AG09309 (cell line): ENCODE results near the gene DEPDC5.

Experiments
- DNase-seq: peaks from one replicate; pipeline ENCODE4 v3.0.0-alpha.2; 2010; ENCODE audit warnings: low read depth
- H3K4me3 ChIP-seq: 2 replicates; pipeline ENCODE4 v1.5.1; 2011; ENCODE audit warnings: mild to moderate bottlenecking, low read depth, low read length, moderate library complexity; ENCODE audit not compliant: control insufficient read depth
- TF ChIP-seq, protein P1 (sequence below): IDR thresholded peaks from 2 replicates; pipeline ENCODE4 v1.5.1; 2011; ENCODE audit warnings: mild to moderate bottlenecking, low read depth, low read length, inconsistent platforms; ENCODE audit not compliant: insufficient read depth, control insufficient read depth; ENCODE audit errors: missing control alignments

The DEPDC5 gene

DNA sequence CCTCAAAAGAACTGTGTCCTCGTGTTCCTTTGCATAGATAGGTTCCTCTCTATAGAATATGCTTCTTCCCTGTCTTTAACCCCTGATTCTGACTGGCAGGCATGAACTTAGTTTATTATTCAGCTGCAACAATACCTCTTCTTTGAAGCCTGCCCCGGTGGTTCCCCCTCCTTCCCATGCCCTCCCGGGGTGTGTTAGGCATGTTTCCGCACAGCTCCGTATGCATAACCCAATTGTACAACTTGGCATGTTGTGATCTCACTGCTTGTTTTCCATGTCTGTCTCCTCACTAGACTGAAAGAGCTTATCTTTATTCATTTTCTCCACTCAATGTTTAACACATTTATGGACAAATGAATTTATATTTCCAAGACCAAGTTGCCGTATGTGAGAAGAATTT is 72.6 kb downstream of the DEPDC5 start:
- TF ChIP-seq, protein P1, sequence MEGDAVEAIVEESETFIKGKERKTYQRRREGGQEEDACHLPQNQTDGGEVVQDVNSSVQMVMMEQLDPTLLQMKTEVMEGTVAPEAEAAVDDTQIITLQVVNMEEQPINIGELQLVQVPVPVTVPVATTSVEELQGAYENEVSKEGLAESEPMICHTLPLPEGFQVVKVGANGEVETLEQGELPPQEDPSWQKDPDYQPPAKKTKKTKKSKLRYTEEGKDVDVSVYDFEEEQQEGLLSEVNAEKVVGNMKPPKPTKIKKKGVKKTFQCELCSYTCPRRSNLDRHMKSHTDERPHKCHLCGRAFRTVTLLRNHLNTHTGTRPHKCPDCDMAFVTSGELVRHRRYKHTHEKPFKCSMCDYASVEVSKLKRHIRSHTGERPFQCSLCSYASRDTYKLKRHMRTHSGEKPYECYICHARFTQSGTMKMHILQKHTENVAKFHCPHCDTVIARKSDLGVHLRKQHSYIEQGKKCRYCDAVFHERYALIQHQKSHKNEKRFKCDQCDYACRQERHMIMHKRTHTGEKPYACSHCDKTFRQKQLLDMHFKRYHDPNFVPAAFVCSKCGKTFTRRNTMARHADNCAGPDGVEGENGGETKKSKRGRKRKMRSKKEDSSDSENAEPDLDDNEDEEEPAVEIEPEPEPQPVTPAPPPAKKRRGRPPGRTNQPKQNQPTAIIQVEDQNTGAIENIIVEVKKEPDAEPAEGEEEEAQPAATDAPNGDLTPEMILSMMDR: no peak
- no peak overlapping the region for H3K4me3 ChIP-seq
- no peak for DNase-seq

DNA sequence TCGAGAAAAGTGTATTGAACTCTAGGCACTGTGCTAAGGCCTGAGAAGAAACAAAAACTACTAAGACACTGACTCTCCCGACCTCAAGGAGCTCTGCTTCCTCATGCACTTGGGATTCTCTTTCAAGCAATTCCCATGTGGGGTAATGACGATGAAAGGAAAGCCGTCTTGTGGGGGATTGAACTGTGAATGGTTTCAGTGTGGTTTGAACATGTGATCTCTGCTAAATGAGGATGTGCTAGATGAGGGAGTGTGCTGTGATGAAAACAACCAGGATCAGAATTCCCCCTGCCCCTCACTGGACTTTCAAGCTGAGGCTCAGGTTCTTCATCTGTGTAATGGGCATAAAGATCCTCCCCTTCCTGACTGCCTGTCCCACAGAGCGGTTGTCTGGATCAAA is 74.9 kb downstream of the DEPDC5 start:
- no peak for DNase-seq
- TF ChIP-seq, protein P1: no peak
- no peak overlapping the region for H3K4me3 ChIP-seq

DNA sequence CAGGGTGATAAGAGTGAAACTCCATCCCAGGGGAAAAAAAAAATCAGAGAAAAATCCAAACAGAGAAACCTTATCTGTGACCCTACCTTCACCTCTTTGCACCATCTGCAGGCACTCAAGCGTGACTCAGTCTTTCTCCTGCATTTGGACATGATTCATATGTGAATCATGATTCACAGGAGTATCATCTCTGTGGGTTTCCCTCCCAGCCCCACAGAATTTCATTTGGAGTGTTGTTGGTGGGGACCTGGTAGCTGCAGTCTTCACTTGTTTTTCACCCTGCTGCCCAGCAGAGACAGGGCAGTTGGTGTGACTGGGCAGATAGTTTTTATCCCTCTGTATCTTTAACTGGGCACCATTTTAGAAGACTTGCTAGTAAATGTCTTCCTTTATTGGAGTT is 75.7 kb downstream of the DEPDC5 start:
- DNase-seq: peak; percentile 73
- TF ChIP-seq, protein P1: no peak
- no peak overlapping the region for H3K4me3 ChIP-seq

DNA sequence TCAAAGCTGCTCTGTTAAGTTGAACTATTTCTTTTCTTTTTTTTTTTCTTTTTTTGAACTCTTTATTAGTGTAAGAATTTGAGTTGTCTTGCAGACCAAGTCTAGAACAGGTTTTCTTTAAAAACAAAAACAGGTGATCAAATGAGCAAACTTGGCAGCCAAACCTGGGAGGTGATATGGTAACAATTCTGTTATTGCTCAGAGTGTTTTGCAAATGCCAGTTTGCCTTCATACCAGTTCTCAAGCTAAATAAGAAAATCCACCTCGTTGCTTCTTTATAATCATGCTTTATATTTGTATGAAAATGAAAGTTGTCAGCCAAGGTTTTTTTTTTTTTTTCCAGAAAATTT is 76.9 kb downstream of the DEPDC5 start:
- H3K4me3 ChIP-seq: no peak overlapping the region
- TF ChIP-seq, protein P1: no peak
- no peak for DNase-seq

DNA sequence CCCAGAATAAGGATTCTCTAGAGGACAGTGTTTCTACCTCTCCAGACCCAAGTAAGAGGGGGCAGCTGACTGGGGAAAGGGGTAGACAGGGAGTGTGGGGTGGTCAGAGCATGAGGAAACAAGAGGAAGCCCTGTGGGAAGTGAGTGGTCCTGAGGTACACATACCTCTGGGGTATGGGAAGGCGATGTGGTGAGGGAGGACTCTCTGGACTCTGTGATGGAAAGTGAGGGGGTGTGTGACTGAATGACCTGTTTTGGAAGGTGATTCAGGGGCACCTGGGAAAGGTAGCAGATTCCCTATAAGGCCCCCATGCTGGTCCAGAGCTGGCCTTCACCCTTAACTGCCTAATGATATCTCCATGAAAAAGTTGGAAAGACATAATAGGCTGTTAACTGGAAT is 80.1 kb downstream of the DEPDC5 start:
- no peak overlapping the region for H3K4me3 ChIP-seq
- no peak for DNase-seq
- TF ChIP-seq, protein P1: no peak

DNA sequence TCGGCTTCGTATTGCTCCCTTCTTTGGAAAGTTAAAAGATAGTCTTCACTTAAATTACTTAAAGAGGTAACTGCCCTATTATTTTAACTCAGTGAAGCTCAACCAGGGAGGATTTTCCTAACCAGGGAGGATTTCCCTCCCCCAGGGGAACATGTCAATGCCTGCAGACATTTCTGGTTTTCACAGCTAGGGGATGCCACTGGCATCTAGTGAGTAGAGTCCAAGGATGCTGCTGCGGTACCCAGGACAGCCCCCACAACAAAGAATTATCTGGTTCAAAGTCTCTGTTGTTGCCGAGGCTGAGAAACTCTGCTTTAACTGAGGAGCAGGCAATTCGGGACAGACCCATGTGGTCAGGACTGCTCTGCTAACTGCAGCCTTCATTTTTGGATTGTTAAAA is 82.2 kb downstream of the DEPDC5 start:
- H3K4me3 ChIP-seq: no peak overlapping the region
- no peak for DNase-seq
- TF ChIP-seq, protein P1: no peak

DNA sequence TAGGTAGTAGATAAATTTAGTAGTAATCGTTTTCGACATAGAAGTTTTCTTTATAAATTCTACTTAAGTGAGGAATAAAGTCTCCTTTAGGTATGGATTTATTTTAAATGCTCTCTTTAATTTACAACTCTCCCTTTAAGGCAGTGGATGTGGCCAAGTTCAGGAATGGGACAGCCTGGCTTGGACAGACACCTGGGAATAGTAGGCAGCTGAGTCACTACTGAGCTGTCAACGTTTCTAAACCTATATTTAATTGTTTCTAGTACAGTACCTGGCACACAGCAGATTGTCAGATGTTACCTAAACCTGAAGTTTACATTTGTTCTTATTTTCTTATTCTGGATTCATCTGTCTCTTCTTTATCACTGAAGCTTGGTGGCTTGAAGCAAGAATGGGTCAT is 85.1 kb downstream of the DEPDC5 start:
- H3K4me3 ChIP-seq: no peak overlapping the region
- no peak for DNase-seq
- TF ChIP-seq, protein P1: no peak
